HG02678 (cell line): ENCODE measurements around the gene OGFOD3.
"Not testable (repeated sequence)": the region's sequence is repeated elsewhere in the genome, so short reads cannot be mapped to it uniquely, and the experiment has no call there.

Experiments used
- ATAC-seq: cut with Tn5 transposase; IDR thresholded peaks from one replicate; pipeline ENCODE4 v1.9.1; 2021; ENCODE audit warnings: mild to moderate bottlenecking, moderate library complexity; ENCODE audit not compliant: unreplicated experiment

OGFOD3 gene

GRCh38 chr17:82418001-82418986 is at the start of gene OGFOD3, which contains the start of gene HEXD:
TSS of gene OGFOD3 (minus strand) at chr17:82418586. CDS start at chr17:82418485, 101 bp downstream.
TSS of gene HEXD (plus strand) at chr17:82418347. CDS start at chr17:82419800, 1,453 bp downstream.
- peak; percentile 86 for ATAC-seq

- ATAC-seq = no peak
Measured at GRCh38 chr17:82465023-82465603, 46.7 kb upstream of the OGFOD3 start.

GRCh38 chr17:82464567-82464929 is 46.2 kb upstream of the OGFOD3 start:
- ATAC-seq = no peak

- no peak for ATAC-seq
Measured at GRCh38 chr17:82463925-82464566, 45.7 kb upstream of the OGFOD3 start.

- no peak for ATAC-seq
Measured at GRCh38 chr17:82463391-82463790, 45.0 kb upstream of the OGFOD3 start.

DNA sequence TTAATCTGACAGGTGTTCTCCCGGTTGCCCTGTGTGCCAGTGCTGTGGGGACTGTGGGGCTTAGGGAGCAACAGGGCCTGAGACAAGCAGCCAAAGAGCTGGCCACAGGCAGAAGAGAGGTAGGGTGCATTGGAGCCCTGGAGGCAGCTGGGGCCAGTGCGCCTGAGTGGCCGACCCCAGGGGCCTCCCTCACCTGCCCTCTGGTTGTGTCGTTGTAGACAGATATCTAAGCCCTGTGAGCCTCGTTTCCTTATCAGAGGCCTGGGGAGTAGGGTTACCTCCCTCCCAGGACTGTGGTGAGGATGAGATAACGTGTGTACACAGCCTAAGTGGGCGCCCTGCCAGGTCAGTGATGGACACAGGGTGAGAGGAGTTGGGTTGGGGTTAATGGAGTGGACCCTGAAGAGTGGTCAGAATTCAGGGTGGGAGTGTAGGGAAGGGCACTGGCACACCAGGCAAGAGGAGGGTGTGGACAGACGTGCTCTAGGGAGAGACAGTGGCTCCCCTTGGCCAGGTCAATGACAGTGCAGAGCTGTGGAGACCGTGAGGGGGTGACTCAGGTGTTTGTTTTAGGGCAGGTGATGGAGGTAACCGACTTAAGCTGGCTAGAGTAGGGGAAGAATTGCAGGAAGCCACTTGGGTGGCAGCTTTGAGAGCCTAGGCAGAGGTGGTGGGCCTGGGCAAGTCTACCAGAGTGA is 43.6 kb upstream of the OGFOD3 start:
- ATAC-seq = no peak

DNA sequence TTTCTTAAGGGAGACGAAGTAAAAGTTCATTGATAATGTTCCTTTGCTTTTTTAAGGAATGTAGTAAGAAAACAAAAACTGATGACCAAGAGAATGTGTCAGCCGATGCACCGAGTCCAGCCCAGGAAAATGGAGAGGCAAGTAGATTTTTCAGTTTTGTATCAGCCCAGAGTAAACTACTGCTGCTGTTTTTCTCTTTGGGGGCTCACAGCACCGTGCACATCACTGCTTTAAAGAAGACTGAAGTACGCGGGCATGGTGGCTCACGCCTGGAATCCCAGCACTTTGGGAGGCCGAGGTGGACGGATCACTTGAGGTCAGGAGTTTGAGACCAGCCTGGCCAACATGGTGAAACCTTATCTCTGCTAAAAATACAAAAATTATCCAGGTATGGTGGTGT is 41.5 kb upstream of the OGFOD3 start:
- ATAC-seq = not testable (repeated sequence)

DNA sequence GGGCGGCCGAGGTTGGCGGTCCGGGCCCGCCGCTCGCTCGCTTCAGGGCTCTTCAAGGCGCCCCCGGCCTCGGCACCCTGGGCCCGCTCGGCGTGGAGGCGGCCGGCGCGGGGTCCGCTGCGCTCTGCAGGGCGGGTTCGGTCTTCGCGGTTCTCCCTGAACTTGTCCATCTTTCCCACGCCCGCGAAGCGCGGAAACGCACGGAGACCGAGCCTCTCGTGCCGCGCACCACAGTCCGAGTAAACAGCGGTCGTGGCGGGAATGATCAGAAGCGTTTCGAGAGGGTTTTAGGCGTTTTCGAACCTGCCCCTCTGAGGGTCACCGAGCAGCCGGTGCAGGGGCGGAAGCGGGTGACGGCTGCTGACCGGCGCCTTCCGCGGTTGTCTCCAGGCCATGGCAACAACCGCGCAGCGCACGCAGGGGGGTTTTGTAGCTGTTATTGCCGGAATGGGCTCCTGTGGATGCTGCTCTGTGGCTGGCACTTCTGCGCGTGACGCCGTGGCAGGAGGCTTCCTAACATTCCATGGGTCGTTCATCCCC is 40.6 kb upstream of the OGFOD3 start:
- no peak for ATAC-seq

- peak; percentile 92 for ATAC-seq
Measured at GRCh38 chr17:82458179-82458884, 39.9 kb upstream of the OGFOD3 start, which contains the start of gene NARF. TSS of gene NARF (plus strand) at chr17:82458741. CDS start at chr17:82458804, 63 bp downstream.

- no peak for ATAC-seq
Measured at GRCh38 chr17:82457929-82458178, 39.5 kb upstream of the OGFOD3 start.

DNA sequence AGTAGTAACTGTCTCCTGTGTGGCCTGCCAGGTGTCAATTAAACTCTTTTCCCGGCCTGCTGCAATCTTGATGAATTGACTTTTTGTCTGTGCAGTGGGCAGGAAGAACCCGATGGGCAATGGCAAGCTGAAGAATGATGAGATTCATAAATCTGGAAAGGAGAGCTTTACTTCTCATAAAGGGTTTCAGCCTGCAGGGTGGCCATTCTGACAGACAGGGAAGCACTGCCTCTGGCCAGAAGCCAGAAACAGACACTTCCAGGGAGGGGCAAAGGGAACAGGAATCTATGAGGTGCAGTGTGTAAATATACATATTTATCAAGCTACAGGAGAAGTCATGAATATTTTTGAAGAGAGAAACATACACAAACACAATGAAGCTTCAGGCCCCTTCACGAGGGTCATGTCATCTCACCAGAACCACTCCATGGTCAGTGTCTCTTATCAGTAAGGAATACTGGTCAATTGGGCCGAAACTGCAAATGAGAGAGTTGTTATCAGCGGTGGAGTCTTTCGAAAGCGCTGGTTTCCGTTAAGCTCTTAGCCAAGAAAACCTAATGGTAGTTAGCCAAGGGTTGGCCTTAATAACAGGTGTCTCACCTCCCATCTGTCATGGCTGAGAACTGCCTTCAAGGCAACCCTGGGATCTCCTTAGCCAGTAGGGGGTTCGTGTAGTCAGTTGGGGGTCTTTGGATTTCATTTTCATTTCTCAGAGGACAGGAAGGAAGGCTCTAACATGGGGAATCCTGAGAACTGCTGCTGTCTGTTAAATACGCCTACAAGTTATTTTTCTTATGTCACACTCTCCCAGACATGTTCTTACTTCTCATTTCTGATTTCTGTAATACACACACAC is 38.9 kb upstream of the OGFOD3 start:
- ATAC-seq = no peak

- not testable (repeated sequence) for ATAC-seq
Measured at GRCh38 chr17:82453706-82454105, 35.3 kb upstream of the OGFOD3 start.

DNA sequence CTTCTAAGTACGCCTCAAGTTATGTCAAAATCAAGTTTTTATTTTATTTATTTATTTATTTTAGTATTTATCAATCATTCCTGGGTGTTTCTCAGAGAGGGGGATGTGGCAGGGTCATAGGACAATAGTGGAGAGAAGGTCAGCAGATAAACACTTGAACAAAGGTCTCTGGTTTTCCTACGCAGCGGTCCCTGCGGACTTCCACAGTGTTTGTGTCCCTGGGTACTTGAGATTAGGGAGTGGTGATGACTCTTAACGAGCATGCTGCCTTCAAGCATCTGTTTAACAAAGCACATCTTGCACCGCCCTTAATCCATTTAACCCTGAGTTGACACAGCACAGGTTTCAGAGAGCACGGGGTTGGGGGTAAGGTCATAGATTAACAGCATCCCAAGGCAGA is 34.8 kb upstream of the OGFOD3 start:
- ATAC-seq = not testable (repeated sequence)

DNA sequence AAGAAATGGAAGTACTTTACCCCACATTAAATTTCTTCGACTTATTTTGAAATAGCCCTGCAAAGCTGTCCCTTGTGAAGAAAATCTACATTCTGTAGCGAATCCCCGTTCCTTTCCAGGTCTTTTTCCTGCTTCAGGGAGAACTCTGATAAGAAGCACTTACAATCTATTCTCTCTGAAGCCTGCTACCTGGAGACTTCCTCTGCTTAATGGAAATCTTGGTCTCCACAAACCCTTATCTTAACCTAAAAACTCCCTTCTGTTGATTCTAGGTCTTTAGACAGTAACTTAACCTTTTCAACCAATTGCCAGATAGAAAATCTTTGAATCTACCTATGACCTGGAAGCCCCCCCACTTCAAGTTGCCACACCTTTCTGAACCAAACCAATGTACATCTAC is 33.8 kb upstream of the OGFOD3 start:
- no peak for ATAC-seq

DNA sequence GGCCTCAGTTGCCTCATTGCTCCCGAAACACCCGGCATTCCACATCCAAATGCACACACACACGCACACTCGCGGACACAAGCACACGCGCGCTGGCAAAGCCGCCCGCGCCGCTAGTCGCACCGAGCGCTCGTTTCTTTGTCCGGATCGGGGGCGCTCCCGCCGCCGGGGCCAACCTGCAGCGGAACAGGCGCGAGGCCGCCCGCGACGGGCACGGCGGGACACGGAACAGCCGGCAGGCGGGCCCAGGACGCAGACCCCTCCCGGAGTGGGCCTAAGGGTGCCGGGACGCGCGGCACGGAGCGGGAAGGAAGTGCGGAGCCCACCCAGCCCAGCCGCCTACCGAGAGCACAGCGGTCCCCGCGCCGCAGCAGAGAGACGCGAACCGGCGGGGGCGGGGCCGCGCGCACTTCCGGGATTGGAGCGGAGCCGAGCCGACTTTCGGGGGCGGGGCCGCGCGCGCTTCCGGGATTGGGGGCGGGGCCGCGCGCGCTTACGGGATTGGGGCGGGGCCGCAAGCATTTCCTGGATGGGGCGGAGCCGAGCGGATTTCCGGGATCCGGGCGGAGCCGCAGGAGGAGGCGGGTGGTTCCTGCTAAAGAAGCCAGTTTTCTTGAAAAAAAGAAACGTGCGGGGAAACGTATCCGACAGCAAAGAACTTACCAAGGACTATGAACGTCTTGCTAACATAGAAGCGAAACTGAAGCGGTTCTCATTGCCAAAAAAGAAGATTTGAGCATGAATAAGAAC is 32.1 kb upstream of the OGFOD3 start, which contains the start of gene CYBC1:
Gene CYBC1, minus strand, starts transcription at position 396 of the 750 bp plus-strand sequence. CDS start 1,498 bp downstream, outside the sequence.
- ATAC-seq = peak; percentile 65

DNA sequence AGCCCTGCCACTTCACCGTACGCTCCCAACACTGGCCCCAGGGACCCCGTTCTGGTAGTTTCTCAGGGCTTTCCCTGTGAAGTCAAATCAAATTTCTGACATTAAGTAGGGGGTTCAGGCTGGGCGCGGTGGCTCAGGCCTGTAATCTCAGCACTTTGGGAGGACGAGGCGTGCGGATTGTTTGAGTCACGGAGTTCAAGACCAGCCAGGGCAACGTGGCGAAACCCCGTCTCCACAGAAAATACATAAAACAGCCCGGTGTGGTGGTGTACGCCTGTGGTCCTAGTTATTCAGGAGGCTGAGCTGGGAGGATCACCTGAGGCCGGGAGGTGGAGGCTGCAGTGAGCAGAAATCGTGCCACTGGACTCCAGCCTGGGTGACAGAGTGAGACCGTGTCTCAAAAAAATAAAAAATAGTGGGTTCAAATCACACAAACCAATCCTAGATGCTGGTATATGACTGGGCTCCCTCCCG is 31.5 kb upstream of the OGFOD3 start:
- ATAC-seq = no peak

DNA sequence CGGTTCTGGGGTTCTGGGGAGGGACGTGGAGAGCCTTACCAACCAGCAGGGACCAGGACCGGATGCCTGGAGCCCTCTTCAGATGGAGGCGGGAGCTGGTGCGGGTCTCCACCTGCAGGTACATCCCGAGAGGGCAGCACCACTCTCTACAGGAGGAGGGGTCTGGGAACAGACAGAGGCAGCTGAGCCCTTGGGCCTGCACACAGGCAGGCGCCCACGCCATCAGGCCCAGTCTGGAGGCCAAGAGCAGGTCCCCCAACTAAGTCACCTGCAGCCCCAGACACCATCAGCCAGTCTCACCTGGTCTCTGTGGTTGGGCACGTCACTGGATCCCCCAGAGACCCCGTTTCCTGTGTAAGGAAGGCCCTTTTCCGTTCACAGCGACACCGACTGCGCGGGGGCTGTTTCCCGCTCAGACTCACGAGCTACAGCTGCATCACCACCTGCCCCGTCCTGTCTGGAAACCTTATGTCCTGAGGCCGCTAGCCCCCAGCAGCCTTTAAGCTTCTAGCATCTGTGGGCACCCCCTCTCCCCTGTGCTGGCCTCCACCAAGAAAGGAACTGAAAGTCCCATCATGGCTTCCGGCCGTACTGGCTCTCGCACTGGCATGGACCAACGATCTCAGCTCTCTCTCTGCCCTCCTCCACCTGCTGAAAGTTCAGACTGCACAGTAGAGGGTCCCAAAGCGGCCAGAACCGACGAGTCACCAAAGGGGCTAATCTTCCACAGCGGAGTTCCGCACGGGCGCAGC is 30.9 kb upstream of the OGFOD3 start:
- ATAC-seq = peak; percentile 48

DNA sequence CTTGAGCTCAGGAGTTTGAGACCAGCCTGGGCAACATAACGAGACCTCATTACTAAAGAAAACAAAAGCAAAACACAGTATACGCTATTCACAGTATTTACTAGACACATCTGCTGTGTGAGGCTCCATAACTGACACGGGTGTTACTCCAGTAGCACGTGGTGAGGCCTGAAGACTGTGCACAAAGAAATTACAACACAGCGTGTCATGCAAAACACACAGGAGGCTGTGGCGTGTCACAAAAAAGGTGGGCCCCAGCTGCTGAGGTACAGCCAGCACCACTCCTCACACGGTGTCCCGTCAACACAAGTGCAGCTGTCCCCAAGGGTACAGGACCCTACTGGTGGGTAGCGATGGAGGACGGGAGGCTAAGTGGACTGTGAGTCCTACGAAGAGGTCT is 29.5 kb upstream of the OGFOD3 start:
- no peak for ATAC-seq
